ENCODE data around the gene ITPRIP. TPM values are rescaled to one million over a fixed set of nuclear protein-coding genes. Genes with fewer than 3 reads are reported as not detected.

ITPRIP gene
- total and polyA plus RNA-seq, 2 of the 8 experiments (the other 6 are each of a cell fraction or from before 2014, with no cell fraction given), result 15.3 to 16.9 TPM

- TF ChIP-seq RAD21 (IDR thresholded peaks at IDR 0.05 in 1 of 2, conservative IDR thresholded peaks at IDR 0.05 in 1 of 2; ENCODE audit: low read depth in 2 of 2, low read length in 2 of 2), result no peak
- TF ChIP-seq, protein P1, sequence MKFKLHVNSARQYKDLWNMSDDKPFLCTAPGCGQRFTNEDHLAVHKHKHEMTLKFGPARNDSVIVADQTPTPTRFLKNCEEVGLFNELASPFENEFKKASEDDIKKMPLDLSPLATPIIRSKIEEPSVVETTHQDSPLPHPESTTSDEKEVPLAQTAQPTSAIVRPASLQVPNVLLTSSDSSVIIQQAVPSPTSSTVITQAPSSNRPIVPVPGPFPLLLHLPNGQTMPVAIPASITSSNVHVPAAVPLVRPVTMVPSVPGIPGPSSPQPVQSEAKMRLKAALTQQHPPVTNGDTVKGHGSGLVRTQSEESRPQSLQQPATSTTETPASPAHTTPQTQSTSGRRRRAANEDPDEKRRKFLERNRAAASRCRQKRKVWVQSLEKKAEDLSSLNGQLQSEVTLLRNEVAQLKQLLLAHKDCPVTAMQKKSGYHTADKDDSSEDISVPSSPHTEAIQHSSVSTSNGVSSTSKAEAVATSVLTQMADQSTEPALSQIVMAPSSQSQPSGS (IDR thresholded peaks at IDR 0.05; ENCODE audit: low read length), result no peak
- TF ChIP-seq, protein P2, sequence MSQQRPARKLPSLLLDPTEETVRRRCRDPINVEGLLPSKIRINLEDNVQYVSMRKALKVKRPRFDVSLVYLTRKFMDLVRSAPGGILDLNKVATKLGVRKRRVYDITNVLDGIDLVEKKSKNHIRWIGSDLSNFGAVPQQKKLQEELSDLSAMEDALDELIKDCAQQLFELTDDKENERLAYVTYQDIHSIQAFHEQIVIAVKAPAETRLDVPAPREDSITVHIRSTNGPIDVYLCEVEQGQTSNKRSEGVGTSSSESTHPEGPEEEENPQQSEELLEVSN (IDR thresholded peaks at IDR 0.05), result no peak
- TF ChIP-seq POU5F1 (IDR thresholded peaks at IDR 0.05; ENCODE audit: low read depth, low read length), result no peak
Measured at GRCh38 chr10:104276192-104276591, 62.1 kb downstream of the ITPRIP start (continued).

Data from H1 (cell line).